ENCODE results near the gene UMODL1. TPM values are rescaled to one million over a fixed set of nuclear protein-coding genes. Genes with fewer than 3 reads are reported as not detected.

UMODL1 gene
- total and polyA plus RNA-seq, 2 of the 13 experiments (the other 11 are each of a cell fraction or from before 2014, with no cell fraction given) = not detected

GRCh38 chr21:42106425-42106824, 35.3 kb downstream of the UMODL1 start:
- no peak overlapping the region for H3K4me2 ChIP-seq (ENCODE audit: low read depth, low read length)
- H4K20me1 ChIP-seq (ENCODE audit: insufficient read depth, low read length) = no peaks in the 10 kb centered on the region
- no peak for ATAC-seq
- ChIA-PET POLR2A (no interaction called here), CTCF (ENCODE audit: low intra/inter-chr PET ratio, low total read pairs) (no interaction called here)
- peaks cover 12% of the 10 kb centered on the region for H3K4me1 ChIP-seq (ENCODE audit: insufficient read depth, low read length)
- peaks cover 0 to 58% of the 10 kb centered on the region in 2 experiments; a peak in 3 of 5 replicates for H3K27me3 ChIP-seq (ENCODE audit: control insufficient read depth in 1 of 2, insufficient read depth in 2 of 2, low read length in 2 of 2)
- in situ Hi-C loops (cut with HindIII; ENCODE audit: extremely low pct_ligation_motif_present, low pct_unique_long_range_greater_than_20kb) (loop anchor here (25.0 kb wide), 1 partner anchor 494 kb away; no protein-coding TSS in a partner anchor), intact Hi-C loops (cut with micrococcal nuclease; ENCODE audit: unreplicated experiment) (no loop called here)
- no peak for FAIRE-seq
- no peak overlapping the region for H3K4me3 ChIP-seq (replicated peaks in 1 of 3; ENCODE audit: insufficient read depth in 1 of 3, low read depth in 2 of 3, low read length in 3 of 3)
- no peaks in the 10 kb centered on the region for H3K79me2 ChIP-seq (ENCODE audit: insufficient read depth, low read length)
- H3K9ac ChIP-seq (ENCODE audit: insufficient read depth, low read depth, low read length) = no peak overlapping the region
- WGBS (ENCODE audit: low lambda C conversion rate) = 62% methylated on average over 10 of the region's 20 CpGs
- DNase-seq (ENCODE audit: low spot score) = no peak
- no peak overlapping the region for H3K27ac ChIP-seq (ENCODE audit: extremely low read length, insufficient read depth, low read length)
- TF ChIP-seq NR2F1 (CRISPR knock-in tag; IDR thresholded peaks at IDR 0.05) (no peak), SETDB1 (CRISPR knock-in tag; IDR thresholded peaks at IDR 0.05; ENCODE audit: borderline replicate concordance) (no peak), MNT (IDR thresholded peaks at IDR 0.05) (0 out of 2 replicates have a peak, but pooled peaks have one; percentile 15), ZNF777 (CRISPR knock-in tag; IDR thresholded peaks at IDR 0.05) (no peak)
- no peak overlapping the region for H2AFZ ChIP-seq (ENCODE audit: low read length)
- no TSS peak for BruUV-seq (replicated peaks)
- no peaks in the 10 kb centered on the region for H3K9me3 ChIP-seq (ENCODE audit: low read length)
- H3K36me3 ChIP-seq (replicated peaks in 1 of 2; ENCODE audit: control insufficient read depth in 1 of 2, insufficient read depth in 2 of 2, low read length in 2 of 2) = no peaks in the 10 kb centered on the region

- POLR2A ChIA-PET = no interaction called here
Measured at GRCh38 chr21:42107177-42107880, 36.2 kb downstream of the UMODL1 start.

More at GRCh38 chr21:42107177-42107880, 36.2 kb downstream of the UMODL1 start:
- no peaks in the 10 kb centered on the region for H3K36me3 ChIP-seq (replicated peaks in 1 of 2; ENCODE audit: control insufficient read depth in 1 of 2, insufficient read depth in 2 of 2, low read length in 2 of 2)
- peaks cover 12% of the 10 kb centered on the region for H3K4me1 ChIP-seq (ENCODE audit: insufficient read depth, low read length)
- no peak overlapping the region for H3K4me3 ChIP-seq (replicated peaks in 1 of 3; ENCODE audit: insufficient read depth in 1 of 3, low read depth in 2 of 3, low read length in 3 of 3)
- no TSS peak for BruUV-seq (replicated peaks)
- H2AFZ ChIP-seq (ENCODE audit: low read length) = no peak overlapping the region
- no peak for FAIRE-seq
- no peak overlapping the region for H3K9ac ChIP-seq (ENCODE audit: insufficient read depth, low read depth, low read length)
- in situ Hi-C loops (cut with HindIII; ENCODE audit: extremely low pct_ligation_motif_present, low pct_unique_long_range_greater_than_20kb) = loop anchor here (25.0 kb wide), 1 partner anchor 495 kb away; no protein-coding TSS in a partner anchor
- no peaks in the 10 kb centered on the region for H4K20me1 ChIP-seq (ENCODE audit: insufficient read depth, low read length)
- no peak for DNase-seq (ENCODE audit: low spot score)
- WGBS (ENCODE audit: low lambda C conversion rate) = 64% methylated on average over 14 of the region's 18 CpGs
- no peak overlapping the region for H3K27ac ChIP-seq (ENCODE audit: extremely low read length, insufficient read depth, low read length)
- peak; percentile 76 for ATAC-seq
- intact Hi-C loops (cut with micrococcal nuclease; ENCODE audit: unreplicated experiment) = loop anchor here (1.0 kb wide), 1 partner anchor 96 kb away; no protein-coding TSS in a partner anchor
- peaks cover 0 to 56% of the 10 kb centered on the region in 2 experiments; a peak in 3 of 5 replicates for H3K27me3 ChIP-seq (ENCODE audit: control insufficient read depth in 1 of 2, insufficient read depth in 2 of 2, low read length in 2 of 2)
- no peaks in the 10 kb centered on the region for H3K79me2 ChIP-seq (ENCODE audit: insufficient read depth, low read length)
- H3K9me3 ChIP-seq (ENCODE audit: low read length) = no peaks in the 10 kb centered on the region
- CTCF ChIA-PET (ENCODE audit: low intra/inter-chr PET ratio, low total read pairs) = interaction anchor here (0.8 to 1.2 kb wide), 2 partner anchors 19 to 290 kb away, joined by 3 to 4 read pairs; no protein-coding TSS in a partner anchor
- TF ChIP-seq SUZ12 (IDR thresholded peaks at IDR 0.05; ENCODE audit: low read depth, low read length) (no peak), ZBTB33 (CRISPR knock-in tag; IDR thresholded peaks at IDR 0.05) (peak; percentile 71; the same call in 1 of the 2 replicates)
- H3K4me2 ChIP-seq (ENCODE audit: low read depth, low read length) = no peak overlapping the region
